Measurements from ENCODE around the gene SMARCB1.

- TF ChIP-seq, protein P1, sequence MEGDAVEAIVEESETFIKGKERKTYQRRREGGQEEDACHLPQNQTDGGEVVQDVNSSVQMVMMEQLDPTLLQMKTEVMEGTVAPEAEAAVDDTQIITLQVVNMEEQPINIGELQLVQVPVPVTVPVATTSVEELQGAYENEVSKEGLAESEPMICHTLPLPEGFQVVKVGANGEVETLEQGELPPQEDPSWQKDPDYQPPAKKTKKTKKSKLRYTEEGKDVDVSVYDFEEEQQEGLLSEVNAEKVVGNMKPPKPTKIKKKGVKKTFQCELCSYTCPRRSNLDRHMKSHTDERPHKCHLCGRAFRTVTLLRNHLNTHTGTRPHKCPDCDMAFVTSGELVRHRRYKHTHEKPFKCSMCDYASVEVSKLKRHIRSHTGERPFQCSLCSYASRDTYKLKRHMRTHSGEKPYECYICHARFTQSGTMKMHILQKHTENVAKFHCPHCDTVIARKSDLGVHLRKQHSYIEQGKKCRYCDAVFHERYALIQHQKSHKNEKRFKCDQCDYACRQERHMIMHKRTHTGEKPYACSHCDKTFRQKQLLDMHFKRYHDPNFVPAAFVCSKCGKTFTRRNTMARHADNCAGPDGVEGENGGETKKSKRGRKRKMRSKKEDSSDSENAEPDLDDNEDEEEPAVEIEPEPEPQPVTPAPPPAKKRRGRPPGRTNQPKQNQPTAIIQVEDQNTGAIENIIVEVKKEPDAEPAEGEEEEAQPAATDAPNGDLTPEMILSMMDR (IDR thresholded peaks at IDR 0.05 in 8 of 11, conservative IDR thresholded peaks at IDR 0.05 in 3 of 11) = peak in 1 of 11 experiments; percentile 1
- TF ChIP-seq POLR2AphosphoS5 (IDR thresholded peaks at IDR 0.05) = no peak
These were observed 34.0 kb upstream of the SMARCB1 start for GRCh38 chr22:23752750-23753149.
